Naive B cell (primary cell): Measurements from ENCODE around the gene CMSS1. TPM values are rescaled to one million over a fixed set of nuclear protein-coding genes. Genes with fewer than 3 reads are reported as not detected.
A peak's percentile ranks its signal among the peaks of the same experiment; 100 is the strongest.
"Not testable (repeated sequence)": the region's sequence is repeated elsewhere in the genome, so short reads cannot be mapped to it uniquely, and the experiment has no call there.

Experiments
- ATAC-seq, 2 donors: fragments of 150-1000 bp; cut with Tn5 transposase; 2 replicates each; pipeline ENCODE4 v1.10.0; 2021; ENCODE audit warnings: low read depth in 2 of 2, mild to moderate bottlenecking in 2 of 2, moderate library complexity in 2 of 2
- DNase-seq: peaks from one replicate; pipeline ENCODE4 v3.0.0; 2022
- H3K27ac Mint-ChIP-seq, 6 donors: one replicate each; pipeline ENCODE4 v1.8.0; 2020 to 2022; ENCODE audit warnings: mild to moderate bottlenecking in 6 of 6, mixed read lengths in 6 of 6, moderate library complexity in 5 of 6, inconsistent platforms in 2 of 6
- H3K27me3 Mint-ChIP-seq, 3 donors: one replicate each; pipeline ENCODE4 v1.8.0; 2021 to 2022; ENCODE audit warnings: mixed read lengths in 3 of 3, mild to moderate bottlenecking in 1 of 3
- H3K36me3 Mint-ChIP-seq, 2 donors: one replicate each; pipeline ENCODE4 v1.8.0; 2020 to 2022; ENCODE audit warnings: mixed read lengths in 2 of 2, inconsistent platforms in 1 of 2, mild to moderate bottlenecking in 1 of 2
- H3K4me1 Mint-ChIP-seq, 3 donors: one replicate each; pipeline ENCODE4 v1.8.0; 2020 to 2022; ENCODE audit warnings: mixed read lengths in 3 of 3, inconsistent platforms in 1 of 3, mild to moderate bottlenecking in 1 of 3, moderate library complexity in 1 of 3
- H3K4me3 Mint-ChIP-seq, 8 donors: one replicate each; pipeline ENCODE4 v1.8.0; 2020 to 2022; ENCODE audit warnings: mild to moderate bottlenecking in 8 of 8, mixed read lengths in 8 of 8, moderate library complexity in 8 of 8, inconsistent platforms in 2 of 8
- H3K9me3 Mint-ChIP-seq, 7 donors: one replicate each; pipeline ENCODE4 v1.8.0; 2020 to 2022; ENCODE audit warnings: mixed read lengths in 7 of 7, mild to moderate bottlenecking in 5 of 7, inconsistent platforms in 2 of 7, moderate library complexity in 1 of 7
- polyA plus RNA-seq, 6 donors: library from polyadenylated mRNA; unstranded; fragments of 300-500 nt; fragmentation: Illumina TruSeq; gene quantifications; one replicate each; pipeline ENCODE4 v1.2.3, GENCODE V29; 2021; ENCODE audit warnings: low read depth in 6 of 6

The CMSS1 gene
- polyA plus RNA-seq, 6 donors from 2014 or later = 18.6 to 80.3 (median 26.7) TPM

GRCh38 chr3:100044369-100044768 lies 226.7 kb downstream of the CMSS1 start:
- H3K4me3 Mint-ChIP-seq = peak overlapping the region; percentile 58 to 87 (median 74)
- no peaks in the 10 kb centered on the region for H3K27me3 Mint-ChIP-seq
- DNase-seq (peak; percentile 81), ATAC-seq (peak; percentile 80 to 81)
- no peaks in the 10 kb centered on the region for H3K36me3 Mint-ChIP-seq
- H3K27ac Mint-ChIP-seq = peak overlapping the region in 5 of 6 donors; percentile 87 to 94 (median 90)
- no peaks in the 10 kb centered on the region for H3K9me3 Mint-ChIP-seq
- H3K4me1 Mint-ChIP-seq = peaks cover 62 to 92% (median 89%) of the 10 kb centered on the region in 3 donors

- H3K4me3 Mint-ChIP-seq = peak overlapping the region; percentile 21 to 94 (median 58)
- ATAC-seq = no peak
- no peaks in the 10 kb centered on the region for H3K36me3 Mint-ChIP-seq
- peaks cover 54 to 81% (median 81%) of the 10 kb centered on the region in 3 donors for H3K4me1 Mint-ChIP-seq
- H3K9me3 Mint-ChIP-seq = no peaks in the 10 kb centered on the region
- peak overlapping the region; percentile 82 to 96 (median 87) for H3K27ac Mint-ChIP-seq
- no peak for DNase-seq
- H3K27me3 Mint-ChIP-seq = no peaks in the 10 kb centered on the region
Observed at GRCh38 chr3:100045696-100046095, 228.0 kb downstream of the CMSS1 start.

- Mint-ChIP-seq H3K27me3 (no peaks in the 10 kb centered on the region), H3K27ac (peak overlapping the region in 5 of 6 donors; percentile 90 to 99 (median 96)), H3K4me3 (peak overlapping the region; percentile 71 to 94 (median 83)), H3K4me1 (peaks cover 48 to 73% (median 70%) of the 10 kb centered on the region in 3 donors), H3K36me3 (no peaks in the 10 kb centered on the region), H3K9me3 (peaks cover 0 to 2% (median 0%) of the 10 kb centered on the region in 7 donors)
- DNase-seq (peak; percentile 32), ATAC-seq (no peak)
Observed at GRCh38 chr3:100046986-100047385, 229.3 kb downstream of the CMSS1 start.

GRCh38 chr3:100047455-100048141 lies 229.9 kb downstream of the CMSS1 start:
- DNase-seq (peak; percentile 77), ATAC-seq (peak; percentile 71 to 73)
- peaks cover 46 to 70% (median 65%) of the 10 kb centered on the region in 3 donors for H3K4me1 Mint-ChIP-seq
- no peaks in the 10 kb centered on the region for H3K36me3 Mint-ChIP-seq
- H3K9me3 Mint-ChIP-seq = peaks cover 0 to 2% (median 0%) of the 10 kb centered on the region in 7 donors
- peak overlapping the region; percentile 79 to 99 (median 94) for H3K27ac Mint-ChIP-seq
- peak overlapping the region; percentile 71 to 94 (median 83) for H3K4me3 Mint-ChIP-seq
- no peaks in the 10 kb centered on the region for H3K27me3 Mint-ChIP-seq

- Mint-ChIP-seq H3K36me3 (no peaks in the 10 kb centered on the region), H3K9me3 (peaks cover 0 to 2% (median 0%) of the 10 kb centered on the region in 7 donors), H3K27ac (peak overlapping the region; percentile 79 to 99 (median 94)), H3K4me3 (peak overlapping the region; percentile 71 to 94 (median 83)), H3K27me3 (no peaks in the 10 kb centered on the region), H3K4me1 (peaks cover 40 to 64% (median 59%) of the 10 kb centered on the region in 3 donors)
- no peak for DNase-seq
- no peak for ATAC-seq
Observed at GRCh38 chr3:100048248-100048647, 230.6 kb downstream of the CMSS1 start.

GRCh38 chr3:100051513-100051912 lies 233.9 kb downstream of the CMSS1 start:
- H3K36me3 Mint-ChIP-seq, H3K27me3 Mint-ChIP-seq, H3K4me3 Mint-ChIP-seq, DNase-seq, H3K9me3 Mint-ChIP-seq, ATAC-seq: not testable (repeated sequence)
- Mint-ChIP-seq H3K4me1 (peaks cover 17 to 31% (median 27%) of the 10 kb centered on the region in 3 donors), H3K27ac (peak overlapping the region in 1 of 6 donors; percentile 21)

- H3K27ac Mint-ChIP-seq = no peak overlapping the region
- no peak for ATAC-seq
- H3K4me1 Mint-ChIP-seq = peaks cover 2 to 6% (median 3%) of the 10 kb centered on the region in 3 donors
- no peak for DNase-seq
- H3K27me3 Mint-ChIP-seq = no peaks in the 10 kb centered on the region
- peaks cover 0 to 2% (median 0%) of the 10 kb centered on the region in 7 donors for H3K9me3 Mint-ChIP-seq
- no peaks in the 10 kb centered on the region for H3K36me3 Mint-ChIP-seq
- H3K4me3 Mint-ChIP-seq = no peak overlapping the region
Observed at GRCh38 chr3:100053951-100054620, 236.4 kb downstream of the CMSS1 start.

- Mint-ChIP-seq H3K27ac (peak overlapping the region in 2 of 6 donors; percentile 3 to 42), H3K36me3 (no peaks in the 10 kb centered on the region), H3K9me3 (no peaks in the 10 kb centered on the region), H3K4me3 (no peak overlapping the region), H3K27me3 (no peaks in the 10 kb centered on the region), H3K4me1 (peaks cover 0 to 12% (median 7%) of the 10 kb centered on the region in 3 donors)
- no peak for ATAC-seq
- DNase-seq = no peak
Observed at GRCh38 chr3:100057716-100058575, 240.3 kb downstream of the CMSS1 start.

GRCh38 chr3:100059472-100059871 lies 241.8 kb downstream of the CMSS1 start:
- Mint-ChIP-seq H3K9me3 (no peaks in the 10 kb centered on the region), H3K36me3 (no peaks in the 10 kb centered on the region), H3K27ac (peak overlapping the region in 1 of 6 donors; percentile 68), H3K27me3 (no peaks in the 10 kb centered on the region), H3K4me1 (peaks cover 0 to 12% (median 7%) of the 10 kb centered on the region in 3 donors), H3K4me3 (no peak overlapping the region)
- DNase-seq (no peak), ATAC-seq (no peak)

GRCh38 chr3:100060685-100061484 lies 243.2 kb downstream of the CMSS1 start:
- Mint-ChIP-seq H3K27ac (peak overlapping the region in 3 of 6 donors; percentile 15 to 76 (median 36)), H3K9me3 (no peaks in the 10 kb centered on the region), H3K36me3 (no peaks in the 10 kb centered on the region), H3K4me1 (peaks cover 0 to 12% (median 7%) of the 10 kb centered on the region in 3 donors), H3K4me3 (peak overlapping the region in 1 of 8 donors; percentile 53), H3K27me3 (no peaks in the 10 kb centered on the region)
- ATAC-seq (no peak), DNase-seq (no peak)

GRCh38 chr3:100062665-100063064 lies 245.0 kb downstream of the CMSS1 start:
- Mint-ChIP-seq H3K4me3 (no peak overlapping the region), H3K27ac (peak overlapping the region in 1 of 6 donors; percentile 16), H3K36me3 (no peaks in the 10 kb centered on the region), H3K27me3 (no peaks in the 10 kb centered on the region), H3K9me3 (no peaks in the 10 kb centered on the region), H3K4me1 (peaks cover 0 to 12% (median 7%) of the 10 kb centered on the region in 3 donors)
- DNase-seq = no peak
- ATAC-seq = no peak

GRCh38 chr3:100063929-100064461 lies 246.3 kb downstream of the CMSS1 start:
- H3K4me1 Mint-ChIP-seq = peaks cover 4 to 16% (median 11%) of the 10 kb centered on the region in 3 donors
- H3K4me3 Mint-ChIP-seq = no peak overlapping the region
- H3K36me3 Mint-ChIP-seq = no peaks in the 10 kb centered on the region
- DNase-seq = no peak
- H3K27me3 Mint-ChIP-seq = no peaks in the 10 kb centered on the region
- ATAC-seq = no peak
- H3K27ac Mint-ChIP-seq = peak overlapping the region in 1 of 6 donors; percentile 33
- H3K9me3 Mint-ChIP-seq = no peaks in the 10 kb centered on the region
